OCI-LY3 (cell line): ENCODE measurements around the gene WFDC9.

ENCODE experiments used
- H2AFZ ChIP-seq: fragments of 200-600, 300-600 bp; shearing (Covaris generic); 2 replicates; pipeline ENCODE4 v1.6.0; 2014; ENCODE audit warnings: antibody characterized with exemption, low read depth, low read length
- H3K27ac ChIP-seq: fragments of 200-600, 300-600 bp; sonication (generic); 2 replicates; pipeline ENCODE4 v1.5.1; 2014; ENCODE audit warnings: mild to moderate bottlenecking, low read length, moderate library complexity, mixed read lengths
- H3K27me3 ChIP-seq: fragments of 200-600, 300-600 bp; sonication (generic); 2 replicates; pipeline ENCODE4 v1.6.1; 2014; ENCODE audit warnings: low read depth, low read length, mixed read lengths
- H3K36me3 ChIP-seq: fragments of 200-600, 300-600 bp; sonication (generic); replicated peaks from 2 replicates; pipeline ENCODE3; 2014; ENCODE audit warnings: low read depth, low read length, mixed read lengths
- H3K4me1 ChIP-seq: fragments of 300-600, 200-600 bp; sonication (generic); 2 replicates; pipeline ENCODE4 v1.6.1; 2014; ENCODE audit warnings: low read length, mixed read lengths
- H3K4me2 ChIP-seq: fragments of 200-600, 300-600 bp; sonication (generic); 2 replicates; pipeline ENCODE4 v1.6.1; 2014; ENCODE audit warnings: low read length, mixed read lengths
- H3K4me3 ChIP-seq: fragments of 300-600, 200-600 bp; sonication (generic); 2 replicates; pipeline ENCODE4 v1.5.1; 2014; ENCODE audit warnings: antibody characterized with exemption, mild to moderate bottlenecking, low read length, moderate library complexity
- H3K79me2 ChIP-seq: fragments of 300-600, 200-600 bp; shearing (Covaris generic); 2 replicates; pipeline ENCODE4 v1.6.1; 2014; ENCODE audit warnings: mild to moderate bottlenecking, low read length, mixed read lengths
- H3K9ac ChIP-seq: fragments of 300-600, 200-600 bp; shearing (Covaris generic); 2 replicates; pipeline ENCODE4 v1.6.0; 2014; ENCODE audit warnings: mild to moderate bottlenecking, low read length, moderate library complexity
- H3K9me3 ChIP-seq: fragments of 200-600, 300-600 bp; shearing (Covaris generic); 2 replicates; pipeline ENCODE4 v1.6.1; 2014; ENCODE audit warnings: low read length, mixed read lengths; ENCODE audit not compliant: insufficient read depth
- H4K20me1 ChIP-seq: fragments of 200-600, 300-600 bp; sonication (generic); 2 replicates; pipeline ENCODE4 v1.6.1; 2016; ENCODE audit warnings: low read length, mixed read lengths; ENCODE audit not compliant: insufficient read depth
- EZH2phosphoT487 ChIP-seq: fragments of 200-600 bp; shearing (Covaris generic); IDR thresholded peaks from 2 replicates; pipeline ENCODE4 v1.6.1; 2018; ENCODE audit warnings: antibody characterized with exemption, mixed run types, low read depth
- TF ChIP-seq, protein P1 (sequence below): fragments of 200-600, 300-600 bp; sonication (generic); IDR thresholded peaks from 2 replicates; pipeline ENCODE4 v1.5.1; 2014; ENCODE audit warnings: antibody characterized with exemption, low read length, low read depth

The WFDC9 gene

DNA sequence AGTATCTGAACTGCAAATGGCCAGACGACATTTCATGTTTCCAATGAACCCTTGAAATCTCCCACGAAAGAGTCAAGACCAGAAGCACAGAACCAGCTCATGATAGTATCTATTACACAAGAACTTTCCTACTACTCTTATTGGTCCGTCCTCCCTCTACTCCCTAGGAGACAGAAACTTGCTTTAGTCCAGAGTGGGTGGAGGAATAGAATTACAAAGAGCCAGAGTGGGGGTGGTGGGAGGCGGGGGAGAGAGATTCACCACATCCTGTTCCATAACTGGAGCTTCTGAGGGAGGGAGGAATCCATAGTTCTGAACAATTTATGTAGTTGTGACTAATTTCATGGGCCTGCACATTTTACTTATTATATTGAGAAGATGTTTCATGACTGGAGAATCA is 20.0 kb downstream of the WFDC9 start:
- Histone ChIP-seq H3K27me3 (peaks cover 38% of the 10 kb centered on the region), H3K79me2 (no peaks in the 10 kb centered on the region), H3K4me3 (no peak overlapping the region), H4K20me1 (no peaks in the 10 kb centered on the region), H3K36me3 (no peaks in the 10 kb centered on the region), H2AFZ (no peak overlapping the region), H3K9me3 (no peaks in the 10 kb centered on the region), H3K4me1 (no peaks in the 10 kb centered on the region), H3K9ac (no peak overlapping the region), H3K4me2 (no peak overlapping the region), H3K27ac (no peak overlapping the region)
- TF ChIP-seq, protein P1, sequence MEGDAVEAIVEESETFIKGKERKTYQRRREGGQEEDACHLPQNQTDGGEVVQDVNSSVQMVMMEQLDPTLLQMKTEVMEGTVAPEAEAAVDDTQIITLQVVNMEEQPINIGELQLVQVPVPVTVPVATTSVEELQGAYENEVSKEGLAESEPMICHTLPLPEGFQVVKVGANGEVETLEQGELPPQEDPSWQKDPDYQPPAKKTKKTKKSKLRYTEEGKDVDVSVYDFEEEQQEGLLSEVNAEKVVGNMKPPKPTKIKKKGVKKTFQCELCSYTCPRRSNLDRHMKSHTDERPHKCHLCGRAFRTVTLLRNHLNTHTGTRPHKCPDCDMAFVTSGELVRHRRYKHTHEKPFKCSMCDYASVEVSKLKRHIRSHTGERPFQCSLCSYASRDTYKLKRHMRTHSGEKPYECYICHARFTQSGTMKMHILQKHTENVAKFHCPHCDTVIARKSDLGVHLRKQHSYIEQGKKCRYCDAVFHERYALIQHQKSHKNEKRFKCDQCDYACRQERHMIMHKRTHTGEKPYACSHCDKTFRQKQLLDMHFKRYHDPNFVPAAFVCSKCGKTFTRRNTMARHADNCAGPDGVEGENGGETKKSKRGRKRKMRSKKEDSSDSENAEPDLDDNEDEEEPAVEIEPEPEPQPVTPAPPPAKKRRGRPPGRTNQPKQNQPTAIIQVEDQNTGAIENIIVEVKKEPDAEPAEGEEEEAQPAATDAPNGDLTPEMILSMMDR, result no peak
- no peak for TF ChIP-seq EZH2phosphoT487

DNA sequence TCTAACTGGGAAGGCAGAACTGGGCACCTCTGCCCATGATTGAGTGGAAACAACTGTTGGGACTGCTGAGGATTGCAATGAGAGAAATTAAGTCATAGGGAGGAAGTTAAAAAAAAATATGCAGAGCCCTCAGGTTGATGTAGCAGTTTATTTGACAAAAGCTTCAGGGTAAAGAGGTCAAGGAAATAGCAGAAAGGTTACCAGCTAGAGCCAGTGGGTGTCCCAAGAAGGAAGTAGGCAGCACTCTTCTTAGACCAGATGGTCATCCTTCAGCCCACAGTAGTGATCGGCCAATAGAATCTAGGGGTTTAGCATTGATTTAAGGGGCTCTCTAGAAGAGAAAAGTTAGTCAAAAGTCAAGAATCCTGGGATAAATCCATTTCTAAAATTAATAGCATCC is 23.3 kb downstream of the WFDC9 start:
- H3K4me1 ChIP-seq, result no peaks in the 10 kb centered on the region
- H2AFZ ChIP-seq, result no peak overlapping the region
- no peak overlapping the region for H3K27ac ChIP-seq
- H3K79me2 ChIP-seq, result no peaks in the 10 kb centered on the region
- no peak overlapping the region for H3K4me3 ChIP-seq
- no peaks in the 10 kb centered on the region for H3K36me3 ChIP-seq
- no peak overlapping the region for H3K9ac ChIP-seq
- H3K27me3 ChIP-seq, result peaks cover 14% of the 10 kb centered on the region; the same call in 1 of the 2 replicates
- no peaks in the 10 kb centered on the region for H3K9me3 ChIP-seq
- TF ChIP-seq, protein P1, result no peak
- no peak for TF ChIP-seq EZH2phosphoT487
- H4K20me1 ChIP-seq, result no peaks in the 10 kb centered on the region
- H3K4me2 ChIP-seq, result no peak overlapping the region

DNA sequence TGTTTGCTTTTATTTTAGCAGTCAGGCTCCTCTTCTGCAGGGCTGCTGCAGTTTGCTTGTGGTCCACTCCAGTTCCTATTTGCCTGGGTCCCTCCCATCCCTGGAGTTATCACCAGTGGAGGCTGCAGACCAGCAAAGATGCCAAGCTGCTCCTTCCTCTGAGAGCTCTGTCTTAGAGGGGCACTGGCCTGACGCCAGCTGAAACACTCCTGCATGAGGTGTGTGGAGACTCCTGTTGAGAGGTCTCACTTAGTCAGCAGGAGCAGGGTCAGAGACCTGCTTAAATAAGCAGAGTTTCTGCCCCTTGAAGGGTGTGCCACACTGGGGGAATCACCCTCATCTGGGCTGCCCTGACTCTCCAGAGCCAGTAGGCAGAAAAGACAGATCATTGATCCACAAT is 35.8 kb downstream of the WFDC9 start:
- Histone ChIP-seq H3K27me3 (peaks cover 58% of the 10 kb centered on the region), H4K20me1 (no peaks in the 10 kb centered on the region), H3K4me3 (no peak overlapping the region), H3K9ac (no peak overlapping the region), H2AFZ (no peak overlapping the region), H3K36me3 (no peaks in the 10 kb centered on the region), H3K27ac (no peak overlapping the region), H3K4me2 (no peak overlapping the region), H3K4me1 (no peaks in the 10 kb centered on the region), H3K79me2 (no peaks in the 10 kb centered on the region), H3K9me3 (no peaks in the 10 kb centered on the region)
- TF ChIP-seq, protein P1, result no peak
- TF ChIP-seq EZH2phosphoT487, result no peak

DNA sequence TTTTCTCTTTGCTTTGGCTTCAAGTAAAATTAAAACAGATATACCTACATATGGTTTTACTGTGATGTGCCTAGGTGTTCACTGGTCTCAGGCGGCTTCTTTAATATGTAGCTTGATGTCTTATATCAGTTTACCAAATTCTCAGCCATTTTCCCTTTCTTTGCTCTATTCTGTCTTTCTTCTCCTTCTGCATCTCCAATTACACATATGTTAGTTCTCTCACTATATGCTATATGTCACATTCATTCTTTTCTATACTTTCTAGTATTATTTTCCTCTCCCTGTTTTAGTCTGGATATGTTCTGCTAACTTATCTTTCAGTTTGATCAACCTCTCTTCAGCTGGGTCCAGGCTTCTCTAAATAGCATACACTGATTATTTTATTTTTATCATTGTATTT is 37.6 kb downstream of the WFDC9 start:
- Histone ChIP-seq H4K20me1 (no peaks in the 10 kb centered on the region), H3K27ac (no peak overlapping the region), H3K9me3 (no peaks in the 10 kb centered on the region), H2AFZ (no peak overlapping the region), H3K79me2 (no peaks in the 10 kb centered on the region), H3K4me2 (no peak overlapping the region), H3K4me3 (no peak overlapping the region), H3K4me1 (no peaks in the 10 kb centered on the region), H3K27me3 (peaks cover 55% of the 10 kb centered on the region), H3K36me3 (no peaks in the 10 kb centered on the region), H3K9ac (no peak overlapping the region)
- TF ChIP-seq, protein P1, result no peak
- TF ChIP-seq EZH2phosphoT487, result no peak
